ENCODE measurements around the gene GRIP2. TPM values are rescaled to one million over a fixed set of nuclear protein-coding genes. Genes with fewer than 3 reads are reported as not detected.

GRIP2 gene
- total RNA-seq, 1 experiment from 2014 or later, result not detected

GRCh38 chr3:14552041-14552648 lies 12.0 kb upstream of the GRIP2 start:
- POLR2A ChIA-PET, result no interaction called here
- intact Hi-C loops (cut with micrococcal nuclease), result no loop called here

DNA sequence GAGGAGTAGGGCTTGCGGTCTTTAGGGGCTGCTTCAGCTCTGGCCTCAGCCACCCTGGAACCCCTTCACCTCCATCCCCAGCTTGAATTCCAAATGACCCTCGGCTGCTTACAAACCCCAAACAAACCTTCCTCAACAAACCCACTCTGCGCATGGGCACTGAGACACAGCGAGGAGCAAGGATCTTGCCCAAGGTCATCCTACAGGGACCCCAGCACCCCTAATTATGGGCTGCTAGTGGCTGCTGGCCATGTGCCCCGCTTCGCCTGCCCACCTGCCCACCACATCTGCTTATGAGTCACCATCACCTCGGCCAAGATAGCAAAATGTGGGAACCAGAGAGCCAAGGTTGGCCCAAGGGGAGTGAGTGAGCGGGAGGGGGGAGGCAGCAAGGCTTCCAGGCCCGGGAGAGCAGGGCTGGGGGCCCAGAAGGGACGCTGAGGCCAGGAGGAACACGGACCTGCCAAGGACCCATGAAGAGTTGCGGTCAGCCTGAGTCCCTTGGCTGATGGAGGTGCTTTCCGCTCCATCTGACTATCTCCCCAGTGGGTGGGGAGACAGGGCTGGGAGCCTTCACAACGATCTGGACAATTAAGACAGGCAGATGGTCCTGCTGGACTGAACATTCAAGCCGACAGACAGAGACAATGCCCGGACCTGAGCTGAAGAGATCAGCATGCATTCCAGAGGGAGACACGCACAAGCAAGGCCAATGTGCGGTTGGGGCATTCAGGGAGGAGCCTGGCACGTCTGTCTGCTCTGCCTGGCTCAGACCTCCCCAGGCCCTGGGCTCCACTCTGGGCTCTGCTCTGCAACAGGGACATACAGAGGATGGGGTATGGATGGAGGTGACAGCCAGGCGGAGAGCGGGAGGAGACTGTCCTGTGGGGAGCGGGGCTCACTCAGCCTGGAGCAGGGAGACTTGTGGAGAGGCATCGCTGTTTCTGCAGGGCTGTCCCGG lies 10.8 kb upstream of the GRIP2 start:
- no peak for DNase-seq (ENCODE audit: unreplicated experiment)
- Mint-ChIP-seq H3K36me3 (ENCODE audit: insufficient read depth, unreplicated experiment) (no peaks in the 10 kb centered on the region), H3K27ac (ENCODE audit: low read depth, unreplicated experiment) (peak overlapping the region; percentile 47), H3K4me1 (ENCODE audit: insufficient read depth, unreplicated experiment) (peaks cover 20% of the 10 kb centered on the region), H3K4me3 (ENCODE audit: unreplicated experiment) (no peak overlapping the region), H3K27me3 (ENCODE audit: insufficient read depth, unreplicated experiment) (peaks cover 22% of the 10 kb centered on the region), H3K9me3 (ENCODE audit: unreplicated experiment) (no peaks in the 10 kb centered on the region)
- CTCF ChIA-PET, result no interaction called here
- BruUV-seq (replicated peaks), result no TSS peak
- POLR2A ChIA-PET, result no interaction called here
- TF ChIP-seq, protein P1, sequence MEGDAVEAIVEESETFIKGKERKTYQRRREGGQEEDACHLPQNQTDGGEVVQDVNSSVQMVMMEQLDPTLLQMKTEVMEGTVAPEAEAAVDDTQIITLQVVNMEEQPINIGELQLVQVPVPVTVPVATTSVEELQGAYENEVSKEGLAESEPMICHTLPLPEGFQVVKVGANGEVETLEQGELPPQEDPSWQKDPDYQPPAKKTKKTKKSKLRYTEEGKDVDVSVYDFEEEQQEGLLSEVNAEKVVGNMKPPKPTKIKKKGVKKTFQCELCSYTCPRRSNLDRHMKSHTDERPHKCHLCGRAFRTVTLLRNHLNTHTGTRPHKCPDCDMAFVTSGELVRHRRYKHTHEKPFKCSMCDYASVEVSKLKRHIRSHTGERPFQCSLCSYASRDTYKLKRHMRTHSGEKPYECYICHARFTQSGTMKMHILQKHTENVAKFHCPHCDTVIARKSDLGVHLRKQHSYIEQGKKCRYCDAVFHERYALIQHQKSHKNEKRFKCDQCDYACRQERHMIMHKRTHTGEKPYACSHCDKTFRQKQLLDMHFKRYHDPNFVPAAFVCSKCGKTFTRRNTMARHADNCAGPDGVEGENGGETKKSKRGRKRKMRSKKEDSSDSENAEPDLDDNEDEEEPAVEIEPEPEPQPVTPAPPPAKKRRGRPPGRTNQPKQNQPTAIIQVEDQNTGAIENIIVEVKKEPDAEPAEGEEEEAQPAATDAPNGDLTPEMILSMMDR (IDR thresholded peaks at IDR 0.05; ENCODE audit: unreplicated experiment), result no peak
- intact Hi-C loops (cut with micrococcal nuclease), result no loop called here

More at GRCh38 chr3:14552041-14552648, 12.0 kb upstream of the GRIP2 start:
- Mint-ChIP-seq H3K4me1 (ENCODE audit: insufficient read depth, unreplicated experiment) (peaks cover 25% of the 10 kb centered on the region), H3K4me3 (ENCODE audit: unreplicated experiment) (no peak overlapping the region), H3K36me3 (ENCODE audit: insufficient read depth, unreplicated experiment) (no peaks in the 10 kb centered on the region), H3K9me3 (ENCODE audit: unreplicated experiment) (no peaks in the 10 kb centered on the region), H3K27me3 (ENCODE audit: insufficient read depth, unreplicated experiment) (peaks cover 20% of the 10 kb centered on the region), H3K27ac (ENCODE audit: low read depth, unreplicated experiment) (no peak overlapping the region)
- peak; percentile 24 for DNase-seq (ENCODE audit: unreplicated experiment)
- BruUV-seq (replicated peaks), result no TSS peak
- TF ChIP-seq, protein P1 (IDR thresholded peaks at IDR 0.05; ENCODE audit: unreplicated experiment), result no peak
- CTCF ChIA-PET, result interaction anchor here (0.6 to 0.8 kb wide), 2 partner anchors 43 to 84 kb away, joined by 3 to 4 read pairs; no protein-coding TSS in a partner anchor

- no peaks in the 10 kb centered on the region for H3K9me3 Mint-ChIP-seq (ENCODE audit: unreplicated experiment)
- H3K27ac Mint-ChIP-seq (ENCODE audit: low read depth, unreplicated experiment), result no peak overlapping the region
- ChIA-PET CTCF (interaction anchor here (2.6 kb wide), 1 partner anchor 42 kb away, joined by 9 read pairs; no protein-coding TSS in a partner anchor), POLR2A (no interaction called here)
- H3K27me3 Mint-ChIP-seq (ENCODE audit: insufficient read depth, unreplicated experiment), result peaks cover 22% of the 10 kb centered on the region
- H3K4me1 Mint-ChIP-seq (ENCODE audit: insufficient read depth, unreplicated experiment), result peaks cover 14% of the 10 kb centered on the region
- no peak for DNase-seq (ENCODE audit: unreplicated experiment)
- TF ChIP-seq, protein P1 (IDR thresholded peaks at IDR 0.05; ENCODE audit: unreplicated experiment), result no peak
- no peaks in the 10 kb centered on the region for H3K36me3 Mint-ChIP-seq (ENCODE audit: insufficient read depth, unreplicated experiment)
- intact Hi-C loops (cut with micrococcal nuclease), result no loop called here
- BruUV-seq (replicated peaks), result no TSS peak
- H3K4me3 Mint-ChIP-seq (ENCODE audit: unreplicated experiment), result no peak overlapping the region
Observed at GRCh38 chr3:14550181-14550580, 10.0 kb upstream of the GRIP2 start.

GRCh38 chr3:14549256-14549919 lies 9.2 kb upstream of the GRIP2 start:
- BruUV-seq (replicated peaks), result no TSS peak
- ChIA-PET POLR2A (no interaction called here), CTCF (interaction anchor here (0.5 to 2.6 kb wide), 5 partner anchors 42 to 1567 kb away, joined by 3 to 9 read pairs (median 3); no protein-coding TSS in a partner anchor)
- no peak overlapping the region for H3K27ac Mint-ChIP-seq (ENCODE audit: low read depth, unreplicated experiment)
- H3K4me1 Mint-ChIP-seq (ENCODE audit: insufficient read depth, unreplicated experiment), result peaks cover 13% of the 10 kb centered on the region
- peak; percentile 30 for DNase-seq (ENCODE audit: unreplicated experiment)
- H3K9me3 Mint-ChIP-seq (ENCODE audit: unreplicated experiment), result no peaks in the 10 kb centered on the region
- H3K27me3 Mint-ChIP-seq (ENCODE audit: insufficient read depth, unreplicated experiment), result peaks cover 17% of the 10 kb centered on the region
- H3K4me3 Mint-ChIP-seq (ENCODE audit: unreplicated experiment), result no peak overlapping the region
- H3K36me3 Mint-ChIP-seq (ENCODE audit: insufficient read depth, unreplicated experiment), result no peaks in the 10 kb centered on the region
- TF ChIP-seq, protein P1 (IDR thresholded peaks at IDR 0.05; ENCODE audit: unreplicated experiment), result no peak
- intact Hi-C loops (cut with micrococcal nuclease), result loop anchor here (5.0 to 10.0 kb wide), 2 partner anchors 287 to 655 kb away; no protein-coding TSS in a partner anchor

Data from MCF 10A (cell line).